CD14-positive monocyte (primary cell): ENCODE results near the gene DAPK2. TPM values are rescaled to one million over a fixed set of nuclear protein-coding genes. Genes with fewer than 3 reads are reported as not detected.
A peak's percentile ranks its signal among the peaks of the same experiment; 100 is the strongest.

Experiments used
- DNase-seq, 3 donors: peaks; one replicate each; pipeline ENCODE4 v3.0.0-alpha.2; 2011 to 2022
- H2AFZ ChIP-seq: 2 replicates; pipeline ENCODE4 v1.6.0; 2012; ENCODE audit warnings: mild to moderate bottlenecking, low read depth, low read length, inconsistent platforms; ENCODE audit not compliant: insufficient read depth, poor library complexity, severe bottlenecking
- H3K27ac ChIP-seq, 2 donors: 1 replicate in 1 of 2; 2 replicates in 1 of 2; pipeline ENCODE4 v1.5.1; 2012 to 2013; ENCODE audit warnings: low read length in 2 of 2, control low read depth in 1 of 2, inconsistent platforms in 1 of 2, low read depth in 1 of 2, mild to moderate bottlenecking in 1 of 2
- H3K27me3 ChIP-seq, 2 donors: one replicate each; pipeline versions ENCODE4 v1.6.0 to v1.6.1; 2011 to 2013; ENCODE audit warnings: low read length in 2 of 2; ENCODE audit not compliant: control insufficient read depth in 2 of 2, insufficient read depth in 2 of 2
- H3K36me3 ChIP-seq, 2 donors: replicated peaks in 1 of 2; 1 replicate in 1 of 2; 2 replicates in 1 of 2; pipeline versions ENCODE4 v1.5.1 to v1.6.1; 2012 to 2013; ENCODE audit warnings: low read length in 2 of 2, control low read depth in 1 of 2, inconsistent platforms in 1 of 2, mild to moderate bottlenecking in 1 of 2; ENCODE audit not compliant: insufficient read depth in 2 of 2, control insufficient read depth in 1 of 2
- H3K4me1 ChIP-seq, 2 donors: 1 replicate in 1 of 2; 2 replicates in 1 of 2; pipeline versions ENCODE4 v1.5.1 to v1.6.1; 2012 to 2013; ENCODE audit warnings: low read length in 2 of 2, control low read depth in 1 of 2, inconsistent platforms in 1 of 2, mild to moderate bottlenecking in 1 of 2, moderate library complexity in 1 of 2; ENCODE audit not compliant: insufficient read depth in 2 of 2, control insufficient read depth in 1 of 2
- H3K4me2 ChIP-seq: replicated peaks from 2 replicates; pipeline ENCODE3; 2012; ENCODE audit warnings: low read length, moderate library complexity, mild to moderate bottlenecking; ENCODE audit not compliant: poor library complexity, severe bottlenecking; ENCODE audit errors: extremely low read depth
- H3K4me3 ChIP-seq, 3 experiments: fragments of 200-600 bp in 1 of 3; sonication (generic) in 1 of 3; replicated peaks in 1 of 3; 1 replicate in 2 of 3; 2 replicates in 1 of 3; pipeline ENCODE4 v1.5.1; 2011 to 2013; ENCODE audit warnings: low read length in 3 of 3, mild to moderate bottlenecking in 3 of 3, control low read depth in 2 of 3, low read depth in 2 of 3, inconsistent platforms in 1 of 3, moderate library complexity in 1 of 3
- H3K79me2 ChIP-seq: 2 replicates; pipeline ENCODE4 v1.6.0; 2012; ENCODE audit warnings: mild to moderate bottlenecking, control low read depth, inconsistent platforms, low read length, moderate library complexity; ENCODE audit not compliant: insufficient read depth
- H3K9ac ChIP-seq: 2 replicates; pipeline ENCODE4 v1.6.0; 2017; ENCODE audit warnings: low read length, mild to moderate bottlenecking; ENCODE audit not compliant: insufficient read depth, poor library complexity, severe bottlenecking
- H3K9me3 ChIP-seq, 2 donors: replicated peaks in 1 of 2; 1 replicate in 1 of 2; 2 replicates in 1 of 2; pipeline versions ENCODE4 v1.5.1 to v1.6.1; 2012 to 2013; ENCODE audit warnings: low read length in 2 of 2, control low read depth in 1 of 2; ENCODE audit not compliant: control insufficient read depth in 1 of 2, insufficient read depth in 1 of 2
- H4K20me1 ChIP-seq: 2 replicates; pipeline ENCODE4 v1.6.0; 2012; ENCODE audit warnings: mild to moderate bottlenecking, low read length, control low read depth, moderate library complexity; ENCODE audit not compliant: insufficient read depth
- H3K27ac Mint-ChIP-seq, 7 donors: one replicate each; pipeline ENCODE4 v1.8.0; 2020; ENCODE audit warnings: mild to moderate bottlenecking in 7 of 7, mixed read lengths in 7 of 7, moderate library complexity in 6 of 7, inconsistent platforms in 2 of 7
- H3K27me3 Mint-ChIP-seq, 3 donors: one replicate each; pipeline ENCODE4 v1.8.0; 2021 to 2022; ENCODE audit warnings: low read depth in 3 of 3, mild to moderate bottlenecking in 3 of 3, mixed read lengths in 3 of 3, moderate library complexity in 3 of 3, inconsistent platforms in 1 of 3
- H3K36me3 Mint-ChIP-seq, 2 donors: one replicate each; pipeline ENCODE4 v1.8.0; 2020; ENCODE audit warnings: mixed read lengths in 2 of 2, inconsistent platforms in 1 of 2, mild to moderate bottlenecking in 1 of 2
- H3K4me1 Mint-ChIP-seq: one replicate; pipeline ENCODE4 v1.8.0; 2020; ENCODE audit warnings: mild to moderate bottlenecking, mixed read lengths
- H3K4me3 Mint-ChIP-seq, 2 donors: one replicate each; pipeline ENCODE4 v1.8.0; 2020; ENCODE audit warnings: mild to moderate bottlenecking in 2 of 2, mixed read lengths in 2 of 2, moderate library complexity in 1 of 2
- H3K9me3 Mint-ChIP-seq, 7 donors: one replicate each; pipeline ENCODE4 v1.8.0; 2020 to 2022; ENCODE audit warnings: mixed read lengths in 7 of 7, mild to moderate bottlenecking in 6 of 7, moderate library complexity in 6 of 7, inconsistent platforms in 2 of 7
- CTCF ChIP-seq: fragments of 200-600 bp; IDR thresholded peaks from one replicate; pipeline ENCODE4 v1.8.0; 2022; ENCODE audit warnings: antibody characterized with exemption, mild to moderate bottlenecking
- WGBS: methylation state at CpG from one replicate; pipeline ENCODE4 v1.1.5; 2013; ENCODE audit warnings: missing lambda C conversion rate; ENCODE audit not compliant: insufficient coverage; 5-methylcytosine and 5-hydroxymethylcytosine counted together
- intact Hi-C, 2 donors: fragments of 100-400 bp; cut with micrococcal nuclease; formaldehyde crosslinking; loops; one replicate each; pipeline versions ENCODE4 v1.15.0 to v1.15.1; 2023
- polyA plus RNA-seq, 3 donors: library from polyadenylated mRNA; depleted of rRNA in 1 of 3; unstranded in 2 of 3; stranded (reverse) in 1 of 3; fragments of 300-500 nt in 2 of 3; fragments of >200 nt in 1 of 3; fragmentation: Illumina TruSeq in 2 of 3; gene quantifications; 1 replicate in 2 of 3; 2 replicates in 1 of 3; pipeline ENCODE4 v1.2.3, GENCODE V29; 2012 to 2021

The DAPK2 gene
- polyA plus RNA-seq, 3 donors: 0.59 to 4.1 (median 2.1) TPM

GRCh38 chr15:64052925-64053491, 6.7 kb upstream of the DAPK2 start:
- Histone ChIP-seq H3K4me3 (no peak overlapping the region), H2AFZ (no peak overlapping the region), H4K20me1 (no peaks in the 10 kb centered on the region), H3K27me3 (no peaks in the 10 kb centered on the region), H3K79me2 (no peaks in the 10 kb centered on the region), H3K36me3 (no peaks in the 10 kb centered on the region), H3K9me3 (no peaks in the 10 kb centered on the region), H3K4me2 (no peak overlapping the region), H3K9ac (no peak overlapping the region), H3K4me1 (peaks cover 31% of the 10 kb centered on the region in 2 donors), H3K27ac (no peak overlapping the region)
- Mint-ChIP-seq H3K9me3 (no peaks in the 10 kb centered on the region), H3K36me3 (peaks cover 0 to 4% of the 10 kb centered on the region in 2 donors), H3K4me3 (no peak overlapping the region), H3K4me1 (peaks cover 42% of the 10 kb centered on the region), H3K27me3 (peaks cover 1 to 9% (median 7%) of the 10 kb centered on the region in 3 donors), H3K27ac (no peak overlapping the region)
- WGBS: 100% methylated on average over 3 of the region's 5 CpGs
- no peak for TF ChIP-seq CTCF
- no peak for DNase-seq
- intact Hi-C loops: no loop called here

GRCh38 chr15:64051407-64052259, 5.3 kb upstream of the DAPK2 start:
- Histone ChIP-seq H4K20me1 (no peaks in the 10 kb centered on the region), H2AFZ (no peak overlapping the region), H3K4me1 (peaks cover 44 to 45% of the 10 kb centered on the region in 2 donors), H3K9ac (no peak overlapping the region), H3K79me2 (no peaks in the 10 kb centered on the region), H3K4me3 (no peak overlapping the region), H3K9me3 (no peaks in the 10 kb centered on the region), H3K27me3 (peaks cover 0 to 5% of the 10 kb centered on the region in 2 donors), H3K36me3 (no peaks in the 10 kb centered on the region), H3K4me2 (no peak overlapping the region), H3K27ac (no peak overlapping the region)
- no peak for DNase-seq
- intact Hi-C loops: no loop called here
- WGBS: 98% methylated on average over 4 of the region's 6 CpGs
- peaks cover 0 to 8% of the 10 kb centered on the region in 2 donors for H3K36me3 Mint-ChIP-seq
- H3K27ac Mint-ChIP-seq: no peak overlapping the region
- TF ChIP-seq CTCF: no peak
- no peaks in the 10 kb centered on the region for H3K9me3 Mint-ChIP-seq
- peaks cover 56% of the 10 kb centered on the region for H3K4me1 Mint-ChIP-seq
- H3K4me3 Mint-ChIP-seq: peak overlapping the region in 1 of 2 donors; percentile 16
- peaks cover 14 to 21% (median 21%) of the 10 kb centered on the region in 3 donors for H3K27me3 Mint-ChIP-seq
